OCI-LY1 (cell line): Measurements from ENCODE around the gene PTPRT.

Source experiments
- EZH2 ChIP-seq: fragments of 200-600 bp; sonication (generic), shearing (Covaris generic); IDR thresholded peaks from 2 replicates; pipeline ENCODE4 v1.8.0; 2017; ENCODE audit warnings: borderline replicate concordance, mixed run types, mild to moderate bottlenecking, antibody characterized with exemption, low read length, moderate library complexity, mixed read lengths
- TF ChIP-seq, protein P1 (sequence below): fragments of 200-600 bp; sonication (generic), shearing (Covaris generic); IDR thresholded peaks from 2 replicates; pipeline ENCODE4 v1.5.1; 2017; ENCODE audit warnings: mild to moderate bottlenecking, antibody characterized with exemption, low read length, moderate library complexity, mixed read lengths

- no peak for TF ChIP-seq EZH2
- TF ChIP-seq, protein P1, sequence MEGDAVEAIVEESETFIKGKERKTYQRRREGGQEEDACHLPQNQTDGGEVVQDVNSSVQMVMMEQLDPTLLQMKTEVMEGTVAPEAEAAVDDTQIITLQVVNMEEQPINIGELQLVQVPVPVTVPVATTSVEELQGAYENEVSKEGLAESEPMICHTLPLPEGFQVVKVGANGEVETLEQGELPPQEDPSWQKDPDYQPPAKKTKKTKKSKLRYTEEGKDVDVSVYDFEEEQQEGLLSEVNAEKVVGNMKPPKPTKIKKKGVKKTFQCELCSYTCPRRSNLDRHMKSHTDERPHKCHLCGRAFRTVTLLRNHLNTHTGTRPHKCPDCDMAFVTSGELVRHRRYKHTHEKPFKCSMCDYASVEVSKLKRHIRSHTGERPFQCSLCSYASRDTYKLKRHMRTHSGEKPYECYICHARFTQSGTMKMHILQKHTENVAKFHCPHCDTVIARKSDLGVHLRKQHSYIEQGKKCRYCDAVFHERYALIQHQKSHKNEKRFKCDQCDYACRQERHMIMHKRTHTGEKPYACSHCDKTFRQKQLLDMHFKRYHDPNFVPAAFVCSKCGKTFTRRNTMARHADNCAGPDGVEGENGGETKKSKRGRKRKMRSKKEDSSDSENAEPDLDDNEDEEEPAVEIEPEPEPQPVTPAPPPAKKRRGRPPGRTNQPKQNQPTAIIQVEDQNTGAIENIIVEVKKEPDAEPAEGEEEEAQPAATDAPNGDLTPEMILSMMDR: no peak
Measured at GRCh38 chr20:42788707-42789106, 401.0 kb downstream of the PTPRT start.
